ENCODE results near the gene ZBTB6. TPM values are rescaled to one million over a fixed set of nuclear protein-coding genes. Genes with fewer than 3 reads are reported as not detected.

ZBTB6 gene
- total RNA-seq, 1 donor from 2014 or later: 2.0 TPM

- no peak for TF ChIP-seq CTCF (IDR thresholded peaks at IDR 0.05)
- no peaks in the 10 kb centered on the region for H3K9me3 ChIP-seq
Measured at GRCh38 chr9:122950263-122950662, 37.1 kb upstream of the ZBTB6 start.

GRCh38 chr9:122949696-122950095 is 36.6 kb upstream of the ZBTB6 start:
- intact Hi-C loops (cut with DNase I): no loop called here
- Histone ChIP-seq H3K4me1 (peaks cover 10 to 27% of the 10 kb centered on the region in 2 donors), H3K9me3 (no peaks in the 10 kb centered on the region), H3K27me3 (no peaks in the 10 kb centered on the region), H3K36me3 (peaks cover 0 to under 1% of the 10 kb centered on the region in 2 donors), H3K27ac (no peak overlapping the region), H3K4me3 (no peak overlapping the region)
- TF ChIP-seq CTCF (IDR thresholded peaks at IDR 0.05): no peak
- DNase-seq (ENCODE audit: low spot score in 2 of 2): no peak

More at GRCh38 chr9:122950263-122950662, 37.1 kb upstream of the ZBTB6 start:
- Histone ChIP-seq H3K4me3 (no peak overlapping the region), H3K27ac (no peak overlapping the region), H3K36me3 (no peaks in the 10 kb centered on the region), H3K27me3 (no peaks in the 10 kb centered on the region), H3K4me1 (peaks cover 10 to 31% of the 10 kb centered on the region in 2 donors)
- intact Hi-C loops (cut with DNase I): no loop called here
- no peak for DNase-seq (ENCODE audit: low spot score in 2 of 2)

GRCh38 chr9:122948313-122948712 is 35.2 kb upstream of the ZBTB6 start:
- intact Hi-C loops (cut with DNase I): no loop called here
- Histone ChIP-seq H3K27ac (no peak overlapping the region), H3K9me3 (no peaks in the 10 kb centered on the region), H3K4me3 (no peak overlapping the region), H3K27me3 (no peaks in the 10 kb centered on the region), H3K36me3 (peaks cover 0 to 4% of the 10 kb centered on the region in 2 donors), H3K4me1 (peaks cover 5 to 19% of the 10 kb centered on the region in 2 donors)
- no peak for DNase-seq (ENCODE audit: low spot score in 2 of 2)
- TF ChIP-seq CTCF (IDR thresholded peaks at IDR 0.05): no peak

GRCh38 chr9:122946461-122947005 is 33.4 kb upstream of the ZBTB6 start:
- Histone ChIP-seq H3K4me1 (peaks cover 11 to 25% of the 10 kb centered on the region in 2 donors), H3K4me3 (no peak overlapping the region), H3K27me3 (no peaks in the 10 kb centered on the region), H3K27ac (no peak overlapping the region), H3K9me3 (no peaks in the 10 kb centered on the region), H3K36me3 (peaks cover 0 to 4% of the 10 kb centered on the region in 2 donors)
- intact Hi-C loops (cut with DNase I): no loop called here
- TF ChIP-seq CTCF (IDR thresholded peaks at IDR 0.05): no peak
- no peak for DNase-seq (ENCODE audit: low spot score in 2 of 2)

GRCh38 chr9:122944960-122945888 is 32.1 kb upstream of the ZBTB6 start:
- DNase-seq (ENCODE audit: low spot score in 2 of 2): no peak
- peaks cover 0 to 4% of the 10 kb centered on the region in 2 donors for H3K36me3 ChIP-seq
- H3K4me3 ChIP-seq: no peak overlapping the region
- H3K27ac ChIP-seq: peak overlapping the region in 1 of 2 donors; percentile 18
- H3K27me3 ChIP-seq: no peaks in the 10 kb centered on the region
- H3K9me3 ChIP-seq: no peaks in the 10 kb centered on the region
- intact Hi-C loops (cut with DNase I): loop anchor here (5.0 kb wide), 1 partner anchor 32 kb away; no protein-coding TSS in a partner anchor
- TF ChIP-seq CTCF (IDR thresholded peaks at IDR 0.05): no peak
- peaks cover 11 to 26% of the 10 kb centered on the region in 2 donors for H3K4me1 ChIP-seq

All from ascending aorta (tissue), 2 donors.